Stimulated activated CD4-positive, alpha-beta T cell treated with anti-CD3 and anti-CD28 coated beads, TNF-alpha, amount 100 ng/mL, for 24 hours (primary cell): ENCODE measurements around the gene QRICH2.
"Not testable (repeated sequence)": the region's sequence is repeated elsewhere in the genome, so short reads cannot be mapped to it uniquely, and the experiment has no call there.

ENCODE experiments used
- DNase-seq, 3 experiments: peaks; one replicate each; pipeline ENCODE4 v3.0.0-alpha.2; 2020; ENCODE audit warnings: low read depth in 3 of 3

Gene QRICH2, protein sequence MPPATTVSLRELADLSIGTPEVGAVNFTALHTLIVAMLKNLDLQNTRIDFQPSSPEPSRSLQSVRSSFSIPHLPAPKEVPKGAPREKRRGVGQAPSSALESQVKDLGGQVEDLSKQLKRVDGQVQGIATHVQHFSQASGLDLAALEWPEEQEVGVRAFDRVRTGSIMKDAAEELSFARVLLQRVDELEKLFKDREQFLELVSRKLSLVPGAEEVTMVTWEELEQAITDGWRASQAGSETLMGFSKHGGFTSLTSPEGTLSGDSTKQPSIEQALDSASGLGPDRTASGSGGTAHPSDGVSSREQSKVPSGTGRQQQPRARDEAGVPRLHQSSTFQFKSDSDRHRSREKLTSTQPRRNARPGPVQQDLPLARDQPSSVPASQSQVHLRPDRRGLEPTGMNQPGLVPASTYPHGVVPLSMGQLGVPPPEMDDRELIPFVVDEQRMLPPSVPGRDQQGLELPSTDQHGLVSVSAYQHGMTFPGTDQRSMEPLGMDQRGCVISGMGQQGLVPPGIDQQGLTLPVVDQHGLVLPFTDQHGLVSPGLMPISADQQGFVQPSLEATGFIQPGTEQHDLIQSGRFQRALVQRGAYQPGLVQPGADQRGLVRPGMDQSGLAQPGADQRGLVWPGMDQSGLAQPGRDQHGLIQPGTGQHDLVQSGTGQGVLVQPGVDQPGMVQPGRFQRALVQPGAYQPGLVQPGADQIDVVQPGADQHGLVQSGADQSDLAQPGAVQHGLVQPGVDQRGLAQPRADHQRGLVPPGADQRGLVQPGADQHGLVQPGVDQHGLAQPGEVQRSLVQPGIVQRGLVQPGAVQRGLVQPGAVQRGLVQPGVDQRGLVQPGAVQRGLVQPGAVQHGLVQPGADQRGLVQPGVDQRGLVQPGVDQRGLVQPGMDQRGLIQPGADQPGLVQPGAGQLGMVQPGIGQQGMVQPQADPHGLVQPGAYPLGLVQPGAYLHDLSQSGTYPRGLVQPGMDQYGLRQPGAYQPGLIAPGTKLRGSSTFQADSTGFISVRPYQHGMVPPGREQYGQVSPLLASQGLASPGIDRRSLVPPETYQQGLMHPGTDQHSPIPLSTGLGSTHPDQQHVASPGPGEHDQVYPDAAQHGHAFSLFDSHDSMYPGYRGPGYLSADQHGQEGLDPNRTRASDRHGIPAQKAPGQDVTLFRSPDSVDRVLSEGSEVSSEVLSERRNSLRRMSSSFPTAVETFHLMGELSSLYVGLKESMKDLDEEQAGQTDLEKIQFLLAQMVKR (N-terminal part only)

DNA sequence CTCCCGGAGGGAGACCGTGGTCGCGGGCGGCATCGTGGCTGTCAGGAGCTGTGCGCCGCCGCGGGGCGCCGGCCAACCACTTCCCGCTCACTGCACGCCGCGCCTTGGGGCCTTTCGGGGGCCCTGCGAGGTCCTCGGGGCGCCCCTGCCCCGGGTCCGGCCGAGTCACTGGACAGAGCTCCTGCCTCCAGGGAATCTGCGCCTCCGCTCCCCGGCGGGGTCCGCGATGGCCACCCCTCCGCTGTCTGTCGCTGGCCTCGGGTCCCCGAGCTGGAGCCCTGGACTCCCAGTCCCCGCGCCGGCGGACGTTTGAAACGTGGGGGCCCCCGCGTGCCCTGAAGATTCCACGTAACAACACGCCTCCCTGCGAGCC lies at the start of gene QRICH2:
TSS of gene QRICH2 (minus strand) at position 311 of the 373 bp plus-strand sequence. CDS start at position 33, 278 bp downstream.
- DNase-seq: no peak

DNA sequence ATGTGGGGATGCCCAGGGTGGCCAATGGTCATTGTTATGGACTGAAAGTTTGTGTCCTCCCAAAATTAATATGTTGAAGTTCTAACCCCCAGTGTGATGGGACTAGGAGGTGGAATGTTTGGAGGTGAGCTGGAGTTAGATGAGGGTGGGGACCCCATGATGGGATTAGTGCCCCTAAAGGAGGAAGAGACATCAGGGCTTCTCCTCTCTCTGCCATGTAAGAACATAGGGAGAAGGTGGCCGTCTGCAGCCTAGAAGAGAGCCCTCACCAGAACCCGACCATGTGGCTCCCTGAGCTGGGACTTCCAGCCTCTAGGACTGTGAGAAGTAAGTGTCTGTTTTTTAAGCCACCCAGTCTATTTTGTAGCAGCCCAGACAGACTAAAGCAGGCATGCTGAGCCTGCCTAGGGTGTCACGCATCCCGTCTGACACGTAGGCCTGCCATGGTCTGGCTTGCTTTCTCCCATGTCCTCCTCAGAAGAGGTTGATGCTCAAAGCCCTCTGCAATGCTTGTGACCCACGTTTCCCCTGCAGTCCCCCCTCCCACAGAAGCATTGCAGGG lies 49.6 kb upstream of the QRICH2 start:
- DNase-seq: no peak

DNA sequence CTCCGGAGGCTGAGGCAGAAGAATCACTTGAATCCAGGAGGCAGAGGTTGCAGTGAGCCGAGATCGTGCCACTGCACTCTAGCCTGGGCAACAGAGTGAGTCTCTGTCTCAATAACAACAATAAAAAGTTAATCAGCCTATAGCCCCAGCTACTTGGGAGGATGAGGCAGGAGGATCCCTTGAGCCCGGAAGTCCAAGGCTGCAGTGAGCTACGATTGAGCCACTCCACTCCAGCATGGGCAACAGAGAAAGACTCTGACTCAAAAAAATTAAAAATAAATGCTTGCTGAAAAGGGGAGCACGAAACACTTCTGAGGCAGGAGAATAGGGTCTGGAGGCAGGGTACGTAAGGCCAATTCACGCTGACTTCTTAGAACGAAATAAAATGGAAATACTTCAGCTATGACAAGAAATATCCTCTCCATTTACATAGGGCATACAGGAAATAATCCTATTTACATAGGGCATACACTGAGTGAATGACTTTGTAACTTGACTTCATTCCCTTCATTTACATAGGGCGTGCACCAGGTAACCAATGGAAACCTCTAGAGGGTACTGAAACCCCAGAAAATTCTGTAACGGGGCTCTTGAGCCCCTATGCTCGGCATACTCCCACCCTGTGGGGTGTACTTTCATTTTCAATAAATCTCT lies 48.9 kb upstream of the QRICH2 start:
- DNase-seq: no peak

DNA sequence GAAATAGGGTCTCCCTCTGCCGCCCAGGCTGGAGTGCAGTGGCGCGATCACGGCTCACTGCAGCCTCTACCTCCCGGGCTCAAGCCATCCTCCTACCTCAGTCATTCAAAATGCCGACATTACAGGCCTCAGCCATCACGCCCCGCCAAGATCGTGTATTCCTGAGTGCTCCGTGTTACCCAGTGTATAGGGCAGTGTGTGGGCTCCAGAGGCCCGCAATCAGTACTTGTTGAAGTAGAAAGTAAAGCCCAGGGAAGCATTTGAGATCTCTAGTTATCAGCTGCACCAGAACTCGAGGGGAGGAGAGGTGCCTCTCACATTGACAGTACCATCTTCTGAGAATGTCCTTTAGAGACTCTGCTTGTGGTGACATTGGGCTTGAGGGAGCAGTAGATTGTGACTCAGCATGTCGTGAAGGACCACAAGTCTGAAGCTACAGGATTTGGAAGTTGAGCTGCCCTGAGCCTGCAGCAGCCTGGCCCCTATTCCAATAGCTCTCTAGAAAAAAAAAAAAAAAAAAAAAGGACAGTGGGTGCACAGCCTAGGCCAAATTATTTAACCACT lies 46.8 kb upstream of the QRICH2 start:
- no peak for DNase-seq

DNA sequence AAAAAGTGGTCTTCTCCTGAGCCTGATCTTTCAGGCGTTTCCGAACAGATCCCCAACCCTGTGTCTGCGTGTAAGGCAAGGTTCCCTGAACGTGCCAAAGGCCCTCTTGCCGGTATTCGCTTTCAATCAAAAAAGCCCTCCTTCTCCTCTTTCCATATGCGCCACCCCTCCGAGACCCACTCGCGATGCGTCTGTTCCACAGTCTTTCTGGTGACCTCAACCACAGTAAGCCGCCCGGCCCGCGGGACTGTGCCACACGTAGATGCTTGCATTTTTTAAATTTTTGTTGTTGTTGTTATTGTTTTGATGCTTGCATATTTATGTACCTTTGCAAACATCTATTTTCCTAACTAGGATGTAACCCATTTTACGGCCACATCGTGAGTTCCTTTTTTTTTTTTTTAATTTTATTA lies 46.2 kb upstream of the QRICH2 start:
- DNase-seq: no peak

DNA sequence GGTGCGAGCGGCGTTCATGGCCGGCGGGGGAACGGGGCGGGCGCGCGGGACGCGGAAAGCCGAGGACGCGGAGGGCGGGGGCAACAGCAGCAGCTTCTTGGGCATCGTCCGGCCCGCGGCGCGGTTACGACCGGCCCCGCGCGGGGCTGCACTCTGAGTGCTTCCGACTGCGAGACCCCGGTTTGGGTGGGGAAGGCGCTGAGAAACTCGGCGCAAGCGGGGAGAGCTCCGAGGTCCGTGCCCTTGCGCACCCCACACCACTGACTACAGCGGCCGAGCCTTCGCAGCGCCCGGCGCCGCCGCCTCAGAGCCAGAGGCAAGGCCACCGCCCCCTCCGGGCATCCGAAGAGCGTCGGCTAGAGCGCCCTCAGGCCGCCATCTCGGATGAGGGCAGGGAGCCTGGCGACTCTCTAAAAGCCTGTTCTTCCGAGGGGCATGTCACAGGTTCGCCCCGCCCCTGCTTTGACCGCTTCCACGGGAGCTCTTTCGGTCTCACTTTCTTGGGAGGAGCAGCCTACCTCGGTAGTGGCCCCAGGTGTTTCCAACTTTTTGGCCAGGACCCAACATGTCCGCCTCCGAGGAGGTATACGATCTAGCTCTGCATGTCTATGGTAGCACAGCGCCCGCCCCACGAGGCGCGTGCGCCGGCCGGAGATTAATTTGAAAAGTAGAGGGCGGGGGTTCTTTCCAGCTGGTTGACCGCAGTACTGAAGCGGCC lies 45.7 kb upstream of the QRICH2 start, which contains the start of gene PRPSAP1:
TSS of gene PRPSAP1 (minus strand) at position 318 of the 718 bp plus-strand sequence. CDS start at position 105, 213 bp downstream.
- DNase-seq: peak; percentile 59 to 80 (median 66)

DNA sequence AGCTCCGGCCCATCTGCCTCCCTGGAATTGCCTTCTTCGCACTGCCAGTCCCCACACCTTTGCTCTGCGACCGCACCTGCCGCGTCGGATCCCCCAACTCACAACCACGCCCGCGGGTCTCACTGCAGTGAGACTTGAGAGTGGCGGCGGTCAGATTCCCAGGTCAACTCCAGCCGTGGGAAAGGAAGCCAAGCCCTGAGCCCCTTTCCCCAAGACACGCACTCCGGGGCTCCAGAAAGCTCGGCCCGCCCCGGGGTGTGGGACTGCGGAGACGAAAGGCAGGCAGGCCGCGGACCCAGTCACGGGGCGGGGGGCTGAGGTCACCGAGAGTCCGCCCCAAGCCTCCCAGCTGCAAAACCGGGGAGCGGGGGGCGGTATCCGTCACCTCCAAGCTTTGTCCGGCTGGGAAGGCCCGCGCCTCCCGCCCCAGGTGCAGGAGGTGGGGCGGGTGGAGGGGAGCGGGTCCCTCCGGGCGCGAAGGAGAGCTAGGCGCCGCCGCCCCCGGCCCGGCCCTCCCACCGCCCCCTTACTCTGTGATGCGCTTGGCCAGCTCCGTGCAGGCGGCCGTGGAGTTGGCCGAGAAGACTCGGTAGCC lies 45.0 kb upstream of the QRICH2 start:
- peak in 1 of 3 experiments; percentile 17 for DNase-seq

DNA sequence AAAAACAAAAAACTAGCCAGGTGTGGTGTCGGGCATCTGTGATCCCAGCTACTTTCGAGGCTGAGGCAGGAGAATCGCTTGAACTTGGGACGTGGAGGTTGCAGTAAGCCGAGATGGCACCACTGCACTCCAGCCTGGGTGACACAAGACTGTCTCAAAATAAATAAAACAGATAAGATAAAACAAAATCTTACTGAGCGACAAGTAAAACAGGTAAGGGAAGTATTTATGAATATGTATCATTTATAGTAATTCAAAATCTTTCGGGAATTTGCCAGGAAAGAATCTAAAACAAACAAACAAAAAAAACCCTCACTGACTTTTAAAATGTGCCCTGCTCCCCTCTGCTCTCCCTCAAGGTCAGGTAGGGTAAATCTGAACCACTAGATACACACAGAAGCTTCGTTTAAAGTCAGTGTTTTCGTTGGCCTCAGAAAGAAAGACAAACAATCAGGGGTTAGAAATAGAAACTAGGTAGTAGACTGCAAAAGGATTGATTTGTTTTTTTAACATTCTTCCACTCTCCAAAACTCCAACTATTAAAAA lies 43.5 kb upstream of the QRICH2 start:
- DNase-seq: no peak

DNA sequence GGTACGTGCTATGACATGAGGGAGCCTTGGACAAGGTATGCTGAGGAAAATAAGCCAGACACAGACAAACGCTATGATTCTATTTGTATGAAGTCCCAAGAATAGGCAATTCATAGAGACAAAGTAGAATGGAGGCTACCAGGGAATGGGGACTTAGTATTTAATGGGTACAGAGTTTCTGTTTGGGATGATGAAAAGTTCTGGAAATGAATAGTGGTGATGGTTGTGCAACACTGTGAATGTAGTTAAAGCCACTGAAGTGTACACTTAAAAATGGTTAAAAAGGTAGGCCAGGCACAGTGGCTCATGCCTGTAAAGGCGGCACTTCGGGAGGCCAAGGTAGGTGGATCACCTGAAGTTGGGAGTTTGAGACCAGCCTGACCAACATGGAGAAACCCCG lies 42.4 kb upstream of the QRICH2 start:
- no peak for DNase-seq

DNA sequence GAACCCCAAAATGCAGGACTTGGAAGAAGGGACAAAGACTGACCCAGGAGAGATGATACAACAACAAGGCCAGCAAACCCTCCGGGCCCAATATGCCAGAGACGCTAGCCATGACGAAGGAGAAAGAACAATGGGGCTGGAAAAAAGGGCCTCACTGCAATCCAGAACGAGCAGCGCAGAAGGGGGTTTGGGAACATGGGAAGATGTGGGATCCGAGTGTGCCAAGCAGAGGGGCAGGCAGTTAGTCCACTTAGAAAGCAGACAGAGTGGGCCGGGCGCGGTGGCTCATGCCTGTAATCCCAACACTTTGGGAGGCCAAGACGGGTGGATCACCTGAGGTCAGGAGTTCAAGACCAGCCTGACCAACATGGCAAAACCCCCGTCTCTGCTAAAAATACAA lies 38.9 kb upstream of the QRICH2 start:
- DNase-seq: not testable (repeated sequence)

DNA sequence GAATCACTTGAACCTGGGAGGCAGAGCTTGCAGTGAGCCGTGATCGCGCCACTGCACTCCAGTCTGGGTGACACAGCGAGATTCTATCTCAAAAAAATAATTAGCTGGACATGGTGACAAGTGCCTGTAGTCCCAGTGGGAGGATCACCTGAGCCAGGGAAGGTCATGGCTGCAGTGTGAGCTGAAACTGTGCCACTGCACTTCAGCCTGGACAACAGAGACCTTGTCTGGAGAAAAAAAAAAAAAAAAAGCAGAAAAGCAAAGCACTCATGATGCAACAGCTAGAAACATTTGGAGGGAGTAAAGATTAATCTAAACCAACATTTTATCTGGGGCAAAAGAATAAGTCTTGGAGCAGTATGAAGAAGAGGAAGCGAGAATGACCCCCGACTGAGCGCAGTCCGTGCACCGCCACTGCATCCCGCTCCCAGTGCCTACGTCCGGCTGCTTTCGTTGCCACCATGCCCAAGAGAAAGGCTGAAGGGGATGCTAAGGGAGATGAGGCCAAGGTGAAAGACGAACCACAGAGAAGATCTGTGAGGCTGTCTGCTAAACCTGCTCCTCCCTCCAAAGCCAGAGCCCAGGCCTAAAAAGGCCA lies 37.4 kb upstream of the QRICH2 start:
- no peak for DNase-seq

DNA sequence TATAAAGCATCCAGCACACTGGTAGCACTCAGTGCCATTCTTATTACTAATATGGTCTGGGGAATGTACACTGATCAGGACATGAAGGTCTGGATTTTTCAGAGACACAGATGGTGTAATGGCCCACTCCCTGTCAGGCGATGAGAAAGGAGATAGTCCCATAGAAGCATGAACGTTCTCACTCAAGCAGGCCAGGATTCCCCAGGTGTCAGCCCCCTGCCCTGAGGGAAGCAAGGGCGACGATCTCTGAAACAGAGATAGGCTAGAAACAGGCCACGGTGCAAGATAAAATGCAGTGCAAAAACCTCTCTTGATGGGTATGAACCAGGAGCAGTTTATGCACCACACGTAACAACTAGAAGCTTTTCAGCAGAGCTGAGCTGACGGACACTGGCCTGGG lies 35.0 kb upstream of the QRICH2 start:
- no peak for DNase-seq

DNA sequence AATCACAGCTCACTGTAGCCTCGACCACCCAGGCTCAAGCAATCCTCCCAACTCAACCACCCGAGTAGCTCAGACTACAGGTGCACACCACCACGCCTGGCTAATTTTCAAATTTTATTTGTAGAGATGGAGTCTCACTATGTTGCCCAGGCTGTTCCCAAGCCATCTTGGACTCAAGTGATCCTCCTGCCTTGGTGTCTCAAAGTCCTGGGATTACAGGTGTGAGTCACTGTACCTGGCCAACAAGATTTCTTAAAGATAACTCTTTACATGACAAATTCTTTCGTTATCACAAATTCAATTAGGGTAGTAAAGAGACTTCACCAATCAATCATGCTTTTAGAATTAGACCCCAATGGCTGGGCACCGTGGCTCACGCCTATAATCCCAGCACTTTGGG lies 33.2 kb upstream of the QRICH2 start:
- DNase-seq: no peak

DNA sequence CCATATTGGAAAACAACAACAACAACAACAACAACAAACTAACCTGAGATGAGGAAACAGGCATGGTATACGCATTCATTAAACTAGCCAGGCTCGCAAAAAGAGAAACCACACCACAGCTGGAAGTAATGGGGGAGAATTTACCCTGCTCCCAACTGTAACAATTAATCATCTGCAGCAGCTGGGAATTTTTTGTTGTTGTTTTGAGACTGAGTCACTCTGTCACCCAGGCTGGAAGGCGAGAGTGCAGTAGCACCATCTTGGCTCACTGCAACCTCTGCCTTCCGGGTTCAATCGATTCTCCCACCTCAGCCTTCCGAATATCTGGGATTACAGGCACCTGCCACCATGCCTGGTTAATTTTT lies 29.3 kb upstream of the QRICH2 start:
- DNase-seq: no peak

DNA sequence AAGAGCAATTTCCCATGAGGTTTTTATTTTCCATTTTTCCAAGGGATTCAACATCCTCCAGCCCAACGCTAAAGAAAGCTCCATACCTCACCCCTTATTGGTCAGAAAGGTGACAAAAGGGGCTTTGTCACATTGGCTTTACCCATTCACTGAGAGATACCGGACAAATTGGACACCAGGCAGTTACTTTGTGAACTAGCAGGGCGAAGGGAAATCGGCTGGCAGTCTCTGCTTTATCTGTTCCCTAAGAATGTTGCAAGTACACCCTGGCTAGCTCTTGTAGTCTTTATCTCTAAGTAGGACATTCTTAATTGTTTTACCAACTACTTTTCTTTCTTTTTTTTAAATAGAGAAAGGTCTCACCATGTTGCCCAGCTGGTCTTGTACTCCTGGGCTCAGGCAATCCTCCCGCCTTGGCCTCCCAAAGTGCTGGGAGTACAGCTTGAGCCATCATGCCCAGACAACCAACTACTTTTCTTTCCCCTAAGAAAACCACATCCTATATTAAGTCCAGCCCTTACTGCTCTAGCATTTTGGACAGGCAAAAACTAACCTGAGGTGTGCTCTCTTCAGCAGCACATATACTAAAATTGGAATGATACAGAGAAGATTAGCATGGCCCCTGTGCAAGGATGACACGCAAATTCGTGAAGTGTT lies 28.8 kb upstream of the QRICH2 start:
- no peak for DNase-seq

DNA sequence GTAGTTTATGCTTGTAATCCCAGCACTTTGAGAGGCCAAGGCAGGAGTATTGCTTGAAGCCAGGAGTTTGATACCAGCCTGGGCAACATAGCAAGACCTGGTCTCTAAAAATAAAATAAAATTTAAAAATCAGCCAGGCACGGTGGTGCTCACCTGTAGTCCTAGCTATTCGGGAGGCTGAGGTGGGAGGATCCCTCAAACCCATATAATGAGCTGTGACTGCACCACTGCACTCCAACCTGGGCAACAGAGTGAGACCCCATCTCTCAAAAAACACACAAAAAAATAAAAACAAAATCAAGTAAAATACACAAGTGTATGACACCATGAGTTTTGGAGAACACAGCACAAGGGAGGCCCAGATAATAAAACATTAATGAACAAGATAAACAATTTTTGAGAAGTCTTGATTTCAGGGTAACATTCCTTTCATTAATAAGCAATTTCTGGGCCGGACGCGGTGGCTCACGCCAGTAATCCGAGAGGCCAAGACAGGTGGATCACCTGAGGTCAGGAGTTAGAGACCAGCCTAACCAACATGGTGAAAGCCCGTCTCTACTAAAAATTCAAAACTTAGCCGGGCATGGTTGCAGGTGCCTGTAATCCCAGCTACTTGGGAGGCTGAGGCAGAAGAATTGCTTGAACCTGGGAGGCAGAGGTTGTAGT lies 27.8 kb upstream of the QRICH2 start:
- no peak for DNase-seq

DNA sequence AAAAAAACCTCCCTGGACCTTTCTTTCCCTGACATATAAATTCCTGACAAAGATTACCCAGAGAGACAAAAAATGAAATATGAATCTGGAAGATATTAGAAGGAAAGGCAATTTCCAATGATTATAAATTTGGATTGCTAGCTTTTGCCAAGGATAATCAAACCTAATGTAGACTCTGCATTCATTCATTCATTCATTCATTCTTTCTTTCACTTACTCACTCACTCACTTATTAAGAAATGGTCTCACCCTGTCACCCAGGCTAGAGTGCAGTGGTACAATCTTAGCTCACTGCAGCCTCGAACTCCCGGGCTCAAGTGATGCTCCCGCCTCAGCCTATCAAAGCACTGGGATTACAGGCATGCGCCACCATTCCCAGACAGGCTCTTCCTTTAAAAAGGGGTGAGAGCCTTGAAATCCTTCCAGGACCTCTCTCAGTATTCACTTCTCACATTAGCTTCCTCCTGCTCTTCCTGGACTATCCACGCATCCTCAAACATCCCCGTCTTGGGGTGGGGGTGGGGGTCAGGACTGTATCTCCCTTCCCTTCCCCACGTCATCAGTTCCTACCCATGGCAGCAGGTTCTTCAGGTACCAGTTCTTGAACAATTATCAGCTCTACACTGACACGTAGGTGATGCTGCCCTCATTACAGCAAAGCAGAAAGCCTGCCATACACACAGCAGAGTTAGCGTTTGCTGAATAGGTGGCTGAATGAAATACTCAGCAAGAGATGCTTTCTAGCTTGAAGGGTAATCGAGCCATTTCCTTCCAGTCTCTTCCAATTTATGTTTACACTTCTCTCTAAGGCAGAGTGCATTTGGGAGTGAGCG lies 25.8 kb upstream of the QRICH2 start:
- no peak for DNase-seq
